ENCODE data around the gene SCART1. TPM values are rescaled to one million over a fixed set of nuclear protein-coding genes. Genes with fewer than 3 reads are reported as not detected.
"Not testable (repeated sequence)": the region's sequence is repeated elsewhere in the genome, so short reads cannot be mapped to it uniquely, and the experiment has no call there.

Gene SCART1
- polyA plus RNA-seq, 3 donors from 2014 or later = 0.20 to 0.74 TPM; not detected in 1

DNA sequence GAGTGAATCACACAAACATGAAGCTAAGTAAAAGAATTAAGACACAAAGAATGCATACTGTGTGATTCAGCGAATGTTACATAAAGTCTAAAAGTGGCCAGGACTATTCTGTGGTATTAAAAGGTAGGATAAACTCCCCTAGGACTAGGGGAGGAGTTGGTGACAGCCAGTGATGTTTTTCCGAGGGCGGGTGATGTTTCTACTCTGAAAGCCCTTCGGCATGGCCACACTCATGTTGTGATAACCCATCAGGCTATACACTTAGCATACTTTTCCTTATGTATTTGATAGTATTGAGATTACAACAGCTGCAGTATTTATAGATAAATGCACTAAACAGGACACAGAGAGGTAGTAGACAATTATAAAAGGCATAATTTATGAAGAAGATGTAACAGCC, 57.7 kb downstream of the SCART1 start:
- no peak for DNase-seq
- no peak overlapping the region for H3K27ac Mint-ChIP-seq
- peaks cover 8 to 13% (median 9%) of the 10 kb centered on the region in 3 donors for H3K36me3 Mint-ChIP-seq
- no peaks in the 10 kb centered on the region for H3K4me1 Mint-ChIP-seq
- H3K4me3 Mint-ChIP-seq = no peak overlapping the region
- H3K27me3 Mint-ChIP-seq (ENCODE audit: low read depth in 3 of 3) = peaks cover 2 to 22% (median 12%) of the 10 kb centered on the region in 3 donors
- H3K9me3 Mint-ChIP-seq = peaks cover 0 to 12% (median 7%) of the 10 kb centered on the region in 6 donors

DNA sequence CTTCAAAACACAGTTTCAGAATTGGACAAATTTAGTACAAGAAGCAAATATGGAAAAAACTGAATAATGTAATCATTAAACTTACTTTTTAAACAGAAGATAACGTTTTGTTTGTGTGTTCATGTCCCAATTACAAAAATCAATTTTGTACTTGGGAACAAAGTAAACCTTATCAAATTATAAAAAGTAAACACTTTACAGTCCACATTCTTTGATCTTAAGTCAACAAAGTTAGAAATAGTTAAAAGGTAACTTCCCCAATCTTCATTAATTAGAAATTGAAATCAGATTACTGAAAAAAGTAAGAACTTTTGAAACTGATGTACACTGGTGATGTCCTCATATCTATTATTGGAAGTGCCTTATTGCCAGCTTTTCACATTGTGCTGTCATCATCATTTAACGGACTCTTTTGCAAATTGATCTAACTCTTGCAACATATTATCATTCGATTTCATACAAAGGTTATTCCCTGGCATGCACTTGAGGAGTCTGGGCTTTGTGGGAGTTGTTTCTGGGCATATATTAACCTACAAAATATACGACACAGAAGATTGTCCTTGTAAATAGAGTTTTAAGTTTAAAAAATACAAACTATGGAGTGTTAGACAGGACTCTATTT, 58.3 kb downstream of the SCART1 start:
- Mint-ChIP-seq H3K36me3 (peaks cover 8 to 13% (median 9%) of the 10 kb centered on the region in 3 donors), H3K9me3 (peaks cover 0 to 12% (median 7%) of the 10 kb centered on the region in 6 donors), H3K27ac (no peak overlapping the region), H3K27me3 (ENCODE audit: low read depth in 3 of 3) (peaks cover 2 to 23% (median 11%) of the 10 kb centered on the region in 3 donors), H3K4me3 (no peak overlapping the region), H3K4me1 (no peaks in the 10 kb centered on the region)
- DNase-seq = no peak

- Mint-ChIP-seq H3K9me3 (peaks cover 0 to 3% (median 0%) of the 10 kb centered on the region in 6 donors), H3K27ac (no peak overlapping the region), H3K36me3 (peaks cover 0 to 5% (median 0%) of the 10 kb centered on the region in 3 donors), H3K4me3 (no peak overlapping the region), H3K4me1 (peaks cover 9 to 15% of the 10 kb centered on the region in 2 donors), H3K27me3 (ENCODE audit: low read depth in 3 of 3) (peaks cover 0 to 13% (median 12%) of the 10 kb centered on the region in 3 donors)
- DNase-seq = no peak
Measured at GRCh38 chr10:133515471-133515870, 61.7 kb downstream of the SCART1 start.

DNA sequence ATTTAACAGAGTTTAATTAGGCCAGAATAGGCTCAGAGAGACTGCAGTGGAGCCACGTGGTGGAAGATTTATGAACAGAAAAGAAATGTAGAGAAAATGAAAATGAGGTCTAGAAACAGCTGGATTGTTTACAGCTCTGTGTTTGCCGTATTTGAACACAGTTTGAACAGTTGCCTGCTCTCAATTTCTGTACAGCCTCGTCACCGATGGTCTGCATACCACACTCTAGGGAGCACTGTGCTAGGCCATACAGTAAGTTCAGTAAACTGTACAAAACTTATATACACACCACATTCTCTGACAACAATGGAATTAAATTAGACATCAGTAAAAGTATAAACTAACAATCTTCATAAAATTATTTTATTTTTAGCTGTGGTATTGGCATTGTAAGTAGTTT, 62.3 kb downstream of the SCART1 start:
- no peak overlapping the region for H3K27ac Mint-ChIP-seq
- peaks cover 13 to 21% of the 10 kb centered on the region in 2 donors for H3K4me1 Mint-ChIP-seq
- peaks cover 0 to 3% (median 0%) of the 10 kb centered on the region in 6 donors for H3K9me3 Mint-ChIP-seq
- H3K4me3 Mint-ChIP-seq = no peak overlapping the region
- H3K36me3 Mint-ChIP-seq = peaks cover 0 to 5% (median 0%) of the 10 kb centered on the region in 3 donors
- H3K27me3 Mint-ChIP-seq (ENCODE audit: low read depth in 3 of 3) = peaks cover 0 to 13% (median 12%) of the 10 kb centered on the region in 3 donors
- no peak for DNase-seq

- Mint-ChIP-seq H3K4me1 (peaks cover 13 to 22% of the 10 kb centered on the region in 2 donors), H3K27me3 (ENCODE audit: low read depth in 3 of 3) (peaks cover 2 to 12% (median 10%) of the 10 kb centered on the region in 3 donors), H3K9me3 (peaks cover 6 to 11% (median 7%) of the 10 kb centered on the region in 6 donors)
- not testable (repeated sequence) for DNase-seq, H3K27ac Mint-ChIP-seq, H3K4me3 Mint-ChIP-seq, H3K36me3 Mint-ChIP-seq
Measured at GRCh38 chr10:133518517-133518916, 64.8 kb downstream of the SCART1 start.

Other genes starting within 250 kb of the SCART1 start
- gene UTF1, start 223.7 kb upstream of the SCART1 start, polyA plus RNA-seq = not detected
- under 1 TPM in 1 of 3 donors, not detected in 2; 0.24 TPM for gene VENTX, start 216.1 kb upstream of the SCART1 start, polyA plus RNA-seq
- 100 to 1,000 TPM; 143 to 294 (median 153) TPM for gene ADAM8, start 177.1 kb upstream of the SCART1 start, polyA plus RNA-seq
- gene TUBGCP2, start 145.1 kb upstream of the SCART1 start, polyA plus RNA-seq = 10 to 100 TPM; 11.0 to 44.3 (median 27.5) TPM
- gene ZNF511, start 145.0 kb upstream of the SCART1 start, polyA plus RNA-seq = 10 to 100 TPM; 73.2 to 90.2 (median 88.0) TPM
- not detected for gene CALY, start 117.0 kb upstream of the SCART1 start, polyA plus RNA-seq
- not detected for gene PRAP1, start 106.6 kb upstream of the SCART1 start, polyA plus RNA-seq
- gene FUOM, start 95.9 kb upstream of the SCART1 start, polyA plus RNA-seq = 10 to 100 TPM; 12.3 to 28.7 (median 17.5) TPM
- gene ECHS1, start 80.6 kb upstream of the SCART1 start, polyA plus RNA-seq = 100 to 1,000 TPM in 2 of 3 donors, 10 to 100 TPM in 1; 91.2 to 134 (median 118) TPM
- 10 to 100 TPM; 10.5 to 13.0 (median 11.0) TPM for gene PAOX, start 74.7 kb upstream of the SCART1 start, polyA plus RNA-seq
- gene MTG1, start 59.8 kb upstream of the SCART1 start, polyA plus RNA-seq = 10 to 100 TPM; 45.5 to 60.3 (median 58.3) TPM
- under 1 TPM in 2 of 3 donors, not detected in 1; 0.30 to 0.37 TPM for gene SPRN, start 29.3 kb upstream of the SCART1 start, polyA plus RNA-seq
- gene CYP2E1, start 73.4 kb downstream of the SCART1 start, polyA plus RNA-seq = 1 to 10 TPM in 1 of 3 donors, under 1 TPM in 1, not detected in 1; 0.18 to 1.5 TPM
- gene SYCE1, start 111.6 kb downstream of the SCART1 start, polyA plus RNA-seq = under 1 TPM in 2 of 3 donors, not detected in 1; 0.25 to 0.48 TPM
- gene FRG2B, start 172.8 kb downstream of the SCART1 start, polyA plus RNA-seq = not detected